Activated T-cell treated with anti-CD3 and anti-CD28 coated beads for 24 hours (primary cell): ENCODE measurements around the gene DHX30.
"Not testable (repeated sequence)": the region's sequence is repeated elsewhere in the genome, so short reads cannot be mapped to it uniquely, and the experiment has no call there.

Experiments used
- DNase-seq: peaks from one replicate; pipeline ENCODE4 v3.0.0-alpha.2; 2020; ENCODE audit warnings: low read depth

DHX30 gene

DNA sequence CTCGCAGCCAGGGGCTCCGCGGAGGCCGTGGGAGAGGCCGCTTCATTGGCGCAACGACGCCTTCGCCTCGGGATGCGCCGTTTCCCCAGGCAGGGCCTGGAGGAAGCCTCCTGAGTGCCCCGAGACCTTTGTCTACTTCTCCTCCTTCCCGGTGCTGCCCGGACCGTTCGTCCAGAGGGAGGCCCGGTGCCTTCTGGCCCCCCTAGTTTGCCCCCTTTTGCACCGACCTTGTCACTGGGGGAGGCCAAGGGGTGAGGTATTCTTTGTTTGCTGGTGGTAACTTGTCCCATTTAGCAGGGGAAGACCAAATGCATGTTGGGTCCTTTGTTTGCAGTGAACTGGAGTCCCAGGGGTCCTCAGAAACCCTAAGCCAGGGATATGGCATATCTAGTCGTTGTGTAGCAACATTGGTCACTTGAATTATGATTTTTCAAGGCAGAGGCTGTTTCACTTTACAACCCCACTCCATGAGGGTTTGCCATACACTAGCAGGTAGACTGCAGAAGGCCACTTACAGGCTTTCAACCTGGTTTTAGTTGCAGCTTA, 615 bp downstream of the DHX30 start:
- no peak for DNase-seq

DNA sequence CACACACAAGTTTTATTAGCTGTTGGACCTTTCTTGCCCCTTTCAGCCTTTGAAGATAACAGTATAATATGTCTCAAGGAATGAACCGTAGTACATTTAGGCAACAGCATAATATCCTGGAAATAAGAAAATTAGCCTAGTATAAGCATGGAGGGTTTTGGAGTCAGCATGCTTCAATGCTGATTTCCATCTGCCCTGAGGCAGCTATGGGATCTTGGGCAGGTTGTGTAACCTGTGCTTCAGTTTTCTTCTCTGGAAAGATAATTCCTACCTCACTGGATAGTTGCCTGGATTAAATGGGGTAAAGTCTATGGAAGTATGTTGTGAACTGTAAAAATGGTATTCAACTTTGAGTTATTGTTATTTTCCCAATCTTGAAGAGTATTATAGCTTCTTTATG, 1.6 kb downstream of the DHX30 start:
- DNase-seq = no peak

DNA sequence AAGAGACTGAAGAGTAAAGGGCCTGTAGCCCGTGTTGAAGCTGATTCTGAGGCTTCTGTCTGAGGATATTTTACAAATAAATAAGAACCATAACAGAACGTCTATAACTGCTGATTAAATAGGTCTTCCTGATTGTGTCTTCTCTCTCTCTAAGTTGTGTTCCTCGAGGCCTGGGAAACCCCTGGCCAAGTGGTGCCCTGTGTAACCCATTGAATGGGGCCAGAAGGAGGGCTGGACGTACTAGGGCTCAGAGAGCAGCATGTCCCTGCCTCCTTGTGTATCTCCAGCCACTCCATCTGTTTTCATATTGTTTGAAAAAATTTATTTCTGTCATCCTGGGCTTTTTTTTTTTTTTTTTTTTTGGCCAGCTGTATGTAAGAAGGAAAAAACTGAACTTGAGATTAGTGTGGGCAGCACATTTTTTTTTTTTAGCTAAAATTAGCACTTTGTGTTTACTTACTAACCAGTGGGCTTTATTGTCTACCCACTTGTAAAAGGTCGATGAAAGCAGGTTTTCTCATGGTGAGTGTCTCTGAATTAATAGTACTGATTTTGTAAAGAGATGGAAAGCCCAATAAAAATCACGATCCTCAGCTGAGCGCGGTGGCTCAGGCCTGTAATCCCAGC, 10.7 kb downstream of the DHX30 start:
- no peak for DNase-seq

DNA sequence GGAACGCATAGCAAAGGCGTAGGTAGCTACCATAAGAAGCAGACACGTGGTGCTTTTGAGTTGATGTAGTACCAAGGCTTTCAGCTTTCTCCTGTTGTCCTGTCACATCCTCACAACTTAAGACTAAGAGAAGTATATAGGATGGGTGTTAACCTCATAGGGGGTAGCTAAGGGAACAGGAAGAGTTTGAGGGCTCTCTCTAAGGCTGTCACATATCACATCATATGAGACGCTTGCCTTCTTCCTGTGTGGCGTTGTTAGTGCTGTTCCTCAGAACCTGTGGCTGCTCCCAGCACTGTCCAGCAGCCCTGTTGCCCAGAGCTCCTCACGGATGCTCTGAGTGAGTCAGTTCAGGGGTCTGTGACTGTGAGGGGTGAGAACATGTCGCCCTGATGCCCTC, 14.7 kb downstream of the DHX30 start:
- DNase-seq = no peak

DNA sequence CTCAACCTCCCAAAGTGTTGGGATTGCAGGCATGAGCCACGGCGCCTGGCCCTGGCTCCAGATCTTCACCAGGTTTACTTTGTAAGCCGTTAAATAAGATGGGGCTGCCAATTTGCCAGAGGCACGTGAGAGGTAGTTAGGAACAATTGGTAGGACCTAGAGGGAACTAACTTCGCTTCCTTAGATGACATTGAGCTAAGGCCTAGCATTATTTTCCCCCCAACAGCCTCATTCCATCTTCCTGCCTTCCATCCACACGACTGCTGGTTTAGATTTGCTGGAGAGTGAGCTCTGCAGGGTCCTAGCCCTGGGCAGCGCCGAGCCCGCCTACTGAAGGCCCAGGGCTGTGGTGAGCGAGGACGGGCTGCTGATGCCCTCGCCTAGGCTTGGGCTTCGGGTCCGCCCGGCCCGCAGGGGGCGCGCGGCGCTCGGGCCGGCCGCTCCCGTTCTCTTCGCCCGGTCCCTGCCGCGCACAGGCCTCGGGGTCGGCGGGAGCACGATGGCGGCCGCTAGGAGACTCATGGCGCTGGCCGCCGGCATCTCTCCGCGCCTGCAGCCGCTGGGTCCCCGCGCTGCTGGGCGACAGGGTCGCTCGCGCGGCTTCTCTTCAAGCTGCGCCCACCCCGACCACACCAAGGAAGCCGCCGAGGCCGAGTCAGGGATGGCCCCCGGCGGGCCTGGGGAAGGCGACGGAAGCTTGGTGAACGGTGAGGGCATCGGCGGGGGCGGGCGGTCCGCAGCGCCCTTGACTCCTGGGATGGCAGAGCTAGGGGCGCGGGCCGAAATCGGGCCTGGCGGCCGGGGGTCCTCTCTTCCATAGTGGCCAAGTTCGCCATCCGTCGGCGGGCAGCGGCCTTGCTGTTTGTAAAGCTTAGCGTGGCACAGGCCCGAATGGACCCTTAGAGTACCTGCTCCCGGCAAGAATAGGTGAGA, 21.9 kb downstream of the DHX30 start:
- DNase-seq = peak; percentile 73

DNA sequence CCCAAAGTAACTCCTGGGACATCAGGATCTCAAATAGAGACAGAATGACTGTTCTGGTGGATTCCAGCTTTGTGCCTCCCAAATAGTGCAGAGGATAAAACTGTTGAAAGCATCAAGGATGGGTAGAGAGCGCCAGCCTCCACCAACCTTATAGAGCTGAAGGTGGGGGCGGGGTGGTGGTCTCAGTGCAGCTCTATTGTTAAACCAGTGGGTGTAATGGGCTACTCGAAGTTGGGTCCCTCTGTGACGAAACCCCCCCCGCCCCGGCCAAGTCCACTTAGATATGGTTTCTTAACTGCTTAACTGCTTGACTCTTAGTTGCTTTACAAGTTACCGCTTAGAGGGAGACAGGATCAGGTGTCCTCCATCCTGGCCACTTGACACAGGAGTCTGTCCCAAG, 22.7 kb downstream of the DHX30 start:
- DNase-seq = no peak

DNA sequence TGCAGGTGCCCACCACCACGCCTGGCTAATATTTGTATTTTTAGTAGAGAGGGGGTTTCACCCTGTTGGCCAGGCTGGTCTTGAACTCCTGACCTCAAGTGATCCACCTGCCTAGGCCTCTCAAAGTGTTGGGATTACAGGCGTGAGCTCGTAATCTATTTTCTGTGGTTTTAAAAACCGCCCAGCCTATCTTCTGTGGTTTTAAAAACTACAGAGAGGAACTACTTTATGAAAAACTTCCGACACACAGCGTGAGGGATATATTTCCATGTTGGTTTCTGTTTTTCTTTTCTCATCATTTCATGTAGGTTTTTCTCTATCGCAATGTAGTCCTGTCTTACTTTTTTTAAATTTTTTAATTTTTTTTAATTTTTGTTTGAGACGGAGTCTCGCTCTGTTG, 26.5 kb downstream of the DHX30 start:
- DNase-seq = not testable (repeated sequence)

DNA sequence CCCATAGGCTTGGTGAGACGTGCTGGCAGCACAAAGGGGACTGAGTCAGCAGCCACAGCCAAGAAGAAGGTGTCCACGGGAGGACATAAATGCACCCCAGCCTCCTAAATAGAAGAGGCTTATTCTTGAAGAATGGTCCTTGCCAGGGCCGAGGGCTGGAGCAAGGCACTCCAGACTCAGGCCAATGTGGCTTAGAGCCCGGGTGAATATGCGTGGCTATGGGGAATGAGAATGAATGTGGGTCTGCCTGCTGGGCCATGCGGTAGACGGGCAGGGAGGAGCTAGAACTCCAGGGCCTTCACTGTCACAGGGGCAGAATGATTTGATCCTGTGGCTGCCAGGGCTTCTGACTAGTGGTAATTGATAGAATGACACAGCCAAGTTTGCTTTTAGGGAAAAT, 34.0 kb downstream of the DHX30 start:
- DNase-seq = no peak

DNA sequence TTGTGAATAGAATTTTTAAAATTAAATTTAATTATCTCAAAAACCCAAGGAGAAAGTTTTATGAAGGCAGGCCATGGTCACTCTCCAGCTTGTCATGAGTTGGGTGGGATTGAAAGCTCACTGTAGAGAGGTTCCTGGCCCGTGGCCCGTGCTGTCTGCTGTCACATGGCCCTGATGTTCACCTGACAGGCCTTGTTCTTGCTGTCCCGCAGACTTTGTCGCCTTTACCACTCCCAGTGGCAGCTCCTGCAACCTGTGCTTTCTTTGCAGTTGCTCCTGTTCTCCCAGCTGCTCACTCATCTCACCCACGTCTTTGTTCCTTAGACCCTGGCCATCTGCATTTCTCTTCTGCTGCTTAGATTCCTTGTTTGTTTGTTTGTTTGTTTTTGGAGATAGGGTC, 35.6 kb downstream of the DHX30 start:
- DNase-seq = no peak

DNA sequence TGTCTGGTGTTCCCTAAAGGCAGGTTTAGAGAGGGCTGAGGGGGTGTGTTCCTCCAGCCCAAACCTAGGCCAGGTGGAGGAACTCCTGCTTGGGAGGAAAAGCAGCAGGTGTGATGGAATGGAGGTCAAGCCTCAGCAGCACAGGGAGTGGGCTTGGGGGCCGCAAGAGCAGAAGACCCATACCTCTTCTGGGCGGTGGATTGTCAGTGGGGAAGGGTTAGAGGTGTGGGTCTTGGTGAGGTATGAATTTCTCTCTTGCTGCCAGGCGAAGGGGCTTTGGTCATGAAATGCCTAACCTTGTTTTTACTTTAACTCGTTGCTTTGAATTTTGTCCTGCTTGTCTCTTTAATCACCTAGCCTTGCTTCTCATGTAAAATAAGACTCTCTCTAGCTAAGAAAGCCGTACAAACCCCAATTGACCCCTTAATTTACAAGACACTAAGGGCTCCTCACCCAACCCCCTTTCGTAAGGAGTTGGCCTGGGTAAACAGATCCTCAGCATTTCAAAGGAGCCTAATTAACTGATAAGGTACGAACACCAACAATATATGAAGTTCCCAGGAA, 38.9 kb downstream of the DHX30 start:
- DNase-seq = no peak

DNA sequence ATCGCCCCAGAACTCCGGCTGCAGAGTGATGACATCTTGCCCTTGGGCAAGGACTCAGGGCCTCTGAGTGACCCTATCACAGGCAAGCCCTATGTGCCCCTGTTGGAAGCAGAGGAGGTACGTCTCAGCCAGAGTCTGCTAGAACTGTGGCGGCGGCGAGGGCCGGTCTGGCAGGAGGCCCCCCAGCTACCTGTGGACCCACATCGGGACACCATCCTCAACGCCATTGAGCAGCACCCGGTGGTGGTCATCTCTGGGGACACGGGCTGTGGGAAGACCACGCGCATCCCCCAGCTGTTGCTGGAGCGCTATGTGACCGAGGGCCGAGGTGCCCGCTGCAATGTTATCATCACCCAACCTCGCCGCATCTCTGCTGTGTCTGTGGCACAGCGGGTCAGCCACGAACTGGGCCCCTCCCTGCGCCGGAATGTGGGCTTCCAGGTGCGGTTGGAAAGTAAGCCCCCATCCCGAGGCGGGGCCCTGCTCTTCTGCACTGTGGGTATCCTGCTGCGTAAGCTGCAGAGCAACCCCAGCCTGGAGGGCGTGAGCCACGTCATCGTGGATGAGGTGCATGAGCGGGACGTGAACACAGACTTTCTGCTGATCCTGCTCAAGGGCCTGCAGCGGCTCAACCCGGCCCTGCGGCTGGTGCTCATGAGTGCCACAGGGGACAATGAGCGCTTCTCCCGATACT, 43.4 kb downstream of the DHX30 start:
- DNase-seq = no peak

DNA sequence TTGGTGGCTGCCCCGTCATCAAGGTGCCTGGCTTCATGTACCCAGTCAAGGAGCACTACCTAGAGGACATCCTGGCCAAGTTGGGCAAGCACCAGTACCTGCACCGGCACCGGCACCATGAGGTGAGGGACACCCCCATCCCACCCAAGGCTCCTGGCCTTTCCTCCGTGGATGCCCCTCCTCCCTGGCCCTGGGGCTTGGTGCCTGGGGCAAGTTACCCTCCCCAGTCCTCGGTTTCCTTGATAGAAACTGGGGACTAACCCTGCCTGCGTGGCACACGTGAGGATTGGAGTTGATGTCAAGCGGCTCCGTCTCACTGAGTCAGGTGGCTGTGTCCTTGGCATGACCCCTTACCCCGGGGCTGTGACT, 43.9 kb downstream of the DHX30 start:
- no peak for DNase-seq

DNA sequence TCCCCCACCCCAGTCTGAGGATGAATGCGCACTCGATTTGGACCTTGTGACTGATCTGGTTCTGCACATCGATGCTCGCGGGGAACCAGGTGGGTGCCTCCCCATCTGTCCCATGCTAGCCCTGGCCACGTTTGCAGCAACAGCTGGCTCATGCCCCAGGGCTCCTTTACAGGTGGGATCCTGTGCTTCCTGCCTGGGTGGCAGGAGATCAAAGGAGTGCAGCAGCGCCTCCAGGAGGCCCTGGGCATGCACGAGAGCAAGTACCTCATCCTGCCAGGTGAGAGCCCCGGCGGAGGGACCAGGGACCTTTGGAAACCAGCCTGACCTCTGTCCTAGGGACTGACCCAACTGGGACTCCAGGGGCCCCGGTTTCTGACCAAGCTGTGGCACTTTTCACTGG, 44.3 kb downstream of the DHX30 start:
- DNase-seq = no peak

DNA sequence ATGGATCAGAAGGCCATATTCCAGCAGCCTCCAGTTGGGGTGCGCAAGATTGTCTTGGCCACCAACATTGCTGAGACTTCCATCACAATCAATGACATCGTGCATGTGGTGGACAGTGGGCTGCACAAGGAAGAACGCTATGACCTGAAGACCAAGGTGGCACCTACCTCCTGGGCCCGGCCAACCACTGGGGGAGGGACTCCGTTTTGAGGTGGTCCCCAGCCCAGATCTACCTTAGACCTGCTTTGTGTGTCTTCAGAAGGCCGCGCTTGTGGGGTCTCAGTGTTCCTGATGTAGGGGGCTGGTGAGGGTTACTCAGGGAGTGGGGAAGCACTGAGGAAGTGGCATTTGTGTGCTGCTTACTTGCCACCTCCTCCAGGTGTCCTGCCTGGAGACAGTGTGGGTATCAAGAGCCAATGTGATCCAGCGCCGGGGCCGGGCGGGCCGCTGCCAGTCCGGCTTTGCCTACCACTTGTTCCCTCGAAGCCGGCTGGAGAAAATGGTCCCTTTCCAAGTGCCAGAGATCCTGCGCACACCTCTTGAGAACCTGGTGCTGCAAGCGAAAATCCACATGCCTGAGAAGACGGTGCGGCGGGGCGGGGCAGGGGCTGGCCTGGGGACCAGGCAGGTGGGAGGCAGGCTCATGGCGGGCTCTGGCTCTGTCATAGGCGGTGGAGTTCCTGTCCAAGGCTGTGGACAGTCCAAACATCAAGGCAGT, 45.0 kb downstream of the DHX30 start:
- DNase-seq = no peak

DNA sequence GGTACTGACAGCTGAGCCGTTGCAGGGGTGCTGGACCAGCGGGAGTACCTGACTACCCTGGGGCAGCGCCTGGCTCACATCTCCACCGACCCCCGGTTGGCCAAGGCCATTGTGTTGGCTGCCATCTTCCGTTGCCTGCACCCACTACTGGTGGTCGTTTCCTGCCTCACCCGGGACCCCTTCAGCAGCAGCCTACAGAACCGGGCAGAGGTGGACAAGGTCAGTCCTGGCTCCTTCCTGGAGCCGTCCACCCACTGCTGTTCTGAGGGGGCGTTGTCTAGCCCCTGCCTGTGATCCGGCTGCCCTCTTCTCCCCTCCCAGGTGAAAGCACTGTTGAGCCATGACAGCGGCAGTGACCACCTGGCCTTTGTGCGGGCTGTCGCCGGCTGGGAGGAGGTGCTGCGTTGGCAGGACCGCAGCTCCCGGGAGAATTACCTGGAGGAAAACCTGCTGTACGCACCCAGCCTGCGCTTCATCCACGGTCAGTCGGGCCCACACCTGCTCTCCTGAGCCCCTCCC, 45.7 kb downstream of the DHX30 start:
- DNase-seq = no peak

DNA sequence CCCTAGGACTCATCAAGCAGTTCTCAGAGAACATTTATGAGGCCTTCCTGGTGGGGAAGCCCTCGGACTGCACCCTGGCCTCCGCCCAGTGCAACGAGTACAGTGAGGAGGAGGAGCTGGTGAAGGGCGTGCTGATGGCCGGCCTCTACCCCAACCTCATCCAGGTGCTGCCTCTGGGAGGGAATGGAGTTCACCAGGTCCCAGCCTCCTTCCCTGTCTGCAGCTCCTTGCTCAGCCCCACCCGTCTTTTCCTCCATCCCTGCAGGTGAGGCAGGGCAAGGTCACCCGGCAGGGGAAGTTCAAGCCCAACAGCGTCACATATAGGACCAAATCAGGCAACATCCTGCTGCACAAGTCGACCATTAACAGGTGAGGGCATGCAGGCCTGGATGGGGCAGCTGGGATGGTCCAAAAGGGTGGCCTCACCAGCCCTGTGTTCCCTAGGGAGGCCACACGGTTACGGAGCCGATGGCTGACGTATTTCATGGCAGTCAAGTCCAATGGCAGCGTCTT, 46.3 kb downstream of the DHX30 start:
- no peak for DNase-seq

DNA sequence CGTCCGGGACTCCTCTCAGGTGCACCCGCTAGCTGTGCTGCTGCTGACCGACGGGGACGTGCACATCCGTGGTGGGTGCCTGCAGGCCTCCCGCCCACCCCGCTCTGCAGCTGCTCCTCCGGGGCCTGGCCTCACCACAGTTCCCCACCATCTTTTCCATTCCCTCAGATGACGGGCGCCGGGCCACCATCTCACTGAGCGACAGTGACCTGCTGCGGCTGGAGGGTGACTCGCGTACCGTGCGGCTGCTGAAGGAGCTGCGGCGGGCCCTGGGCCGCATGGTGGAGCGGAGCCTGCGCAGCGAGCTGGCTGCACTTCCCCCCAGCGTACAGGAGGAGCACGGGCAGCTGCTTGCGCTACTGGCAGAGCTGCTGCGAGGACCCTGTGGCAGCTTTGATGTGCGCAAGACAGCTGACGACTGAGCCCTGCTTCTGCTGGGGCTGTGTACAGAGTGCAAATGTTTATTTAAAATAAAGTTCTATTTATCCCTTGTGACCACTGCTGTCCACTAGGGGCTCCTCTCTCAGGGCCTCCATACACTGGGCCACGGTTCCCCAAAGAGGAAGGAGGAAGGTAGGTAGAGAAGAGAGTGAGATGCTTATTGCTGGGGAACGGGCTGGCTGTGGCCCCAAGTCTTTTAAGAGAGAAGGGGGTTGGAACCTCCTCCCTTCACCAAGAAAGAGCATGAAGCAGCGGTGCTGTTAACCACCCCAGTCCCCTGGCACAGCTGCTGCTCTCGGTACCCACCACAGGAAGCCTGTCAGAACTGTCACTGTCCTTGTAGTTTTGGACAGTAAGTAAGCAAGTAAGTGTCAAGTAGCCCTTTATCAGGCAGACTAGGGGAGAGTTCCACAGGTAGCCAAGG, 47.0 kb downstream of the DHX30 start:
- DNase-seq = no peak

DNA sequence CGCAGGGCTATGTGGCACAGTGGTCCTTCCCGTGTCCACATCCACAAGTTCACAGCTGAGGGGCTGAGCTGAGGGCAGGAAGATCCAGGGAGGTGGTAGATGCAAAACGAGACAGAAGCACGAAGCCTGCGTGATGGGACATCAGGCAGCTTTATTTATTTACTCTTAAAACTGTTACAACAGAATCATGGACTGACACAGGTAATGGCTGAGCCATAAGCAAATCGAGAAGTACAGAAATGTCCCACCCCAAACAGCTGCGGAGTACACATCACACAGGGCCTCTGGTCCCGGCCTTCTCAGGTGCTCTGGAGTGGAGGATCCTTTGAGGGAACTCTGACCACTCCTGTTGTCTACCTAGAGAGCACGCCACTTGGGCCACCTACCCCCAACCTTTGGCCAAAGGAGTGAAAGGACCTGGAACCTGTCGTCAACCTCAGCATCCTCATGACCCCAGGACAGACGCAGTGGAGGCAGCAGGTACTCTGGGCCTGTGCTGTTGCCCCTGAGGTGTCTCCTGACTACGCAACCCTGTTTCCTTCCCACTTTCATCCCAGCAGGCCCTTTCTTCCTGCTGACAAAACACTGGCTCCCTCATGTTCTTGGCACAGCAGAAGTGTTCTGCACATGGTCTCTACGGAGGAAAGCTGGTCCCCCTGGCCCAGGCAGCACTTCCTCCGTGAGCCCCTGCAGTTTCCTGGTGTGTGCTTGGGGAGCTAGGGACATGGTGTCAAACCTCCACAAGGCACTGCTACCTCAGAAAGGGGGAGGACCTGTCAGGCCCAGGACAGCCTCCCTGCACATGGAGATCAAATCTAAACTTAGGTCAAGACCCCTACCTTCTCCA, 47.8 kb downstream of the DHX30 start:
- no peak for DNase-seq

DNA sequence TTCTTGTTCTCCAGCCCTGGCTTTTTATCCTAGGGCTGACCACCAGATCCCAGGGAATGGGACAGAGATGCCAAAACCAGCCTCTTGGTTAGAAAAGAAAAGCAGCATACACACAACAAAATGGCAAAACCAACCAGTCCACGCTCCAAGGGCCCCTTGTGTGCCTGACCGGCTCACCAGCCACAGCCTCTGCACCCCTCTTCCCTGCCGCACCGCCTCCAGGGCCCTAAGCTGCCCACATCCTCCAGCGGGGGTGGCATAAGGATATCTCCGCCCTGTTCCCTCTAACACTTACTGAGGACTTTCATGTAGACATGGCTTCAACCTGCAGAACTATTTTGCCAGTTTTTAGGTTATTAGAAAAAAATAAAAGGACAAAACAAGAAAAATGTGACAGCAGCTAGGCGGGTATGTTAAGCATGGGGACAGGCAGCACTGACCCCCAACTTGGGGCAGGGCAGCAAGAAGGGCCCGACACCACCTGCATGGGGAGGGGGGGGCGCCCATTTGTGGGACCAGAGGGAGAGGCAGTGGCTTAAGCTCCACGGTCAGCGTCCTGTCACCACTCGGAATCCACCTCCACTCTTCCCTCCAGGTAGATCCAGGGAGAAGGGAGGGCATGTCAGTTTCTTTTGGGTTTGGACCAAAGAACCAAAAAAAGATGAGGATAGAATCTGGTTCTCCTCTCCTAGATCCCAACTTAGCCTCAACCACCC, 49.1 kb downstream of the DHX30 start:
- DNase-seq = no peak
